ENCODE data around the gene TMEM135.

DNA sequence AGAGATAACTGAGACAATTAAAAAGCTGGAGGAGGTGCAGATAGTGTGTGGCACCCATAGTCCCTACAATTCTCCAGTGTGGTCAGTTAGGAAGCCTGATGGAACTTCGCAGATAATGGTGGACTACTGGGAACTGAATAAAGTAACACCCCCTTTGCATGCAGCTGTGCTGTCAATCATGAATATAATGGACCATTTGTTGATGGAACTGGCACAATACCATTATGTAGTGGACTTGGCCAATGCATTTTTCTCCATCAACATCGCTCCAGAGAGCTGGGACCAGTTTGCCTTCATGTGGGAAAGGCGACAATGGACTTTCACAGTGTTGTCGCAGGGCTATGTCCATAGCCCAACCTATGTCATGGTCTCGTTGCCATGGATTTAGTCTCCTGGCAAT lies 324.2 kb downstream of the TMEM135 start:
- TF ChIP-seq POLR2A (IDR thresholded peaks at IDR 0.05) = no peak
- TF ChIP-seq, protein P1, sequence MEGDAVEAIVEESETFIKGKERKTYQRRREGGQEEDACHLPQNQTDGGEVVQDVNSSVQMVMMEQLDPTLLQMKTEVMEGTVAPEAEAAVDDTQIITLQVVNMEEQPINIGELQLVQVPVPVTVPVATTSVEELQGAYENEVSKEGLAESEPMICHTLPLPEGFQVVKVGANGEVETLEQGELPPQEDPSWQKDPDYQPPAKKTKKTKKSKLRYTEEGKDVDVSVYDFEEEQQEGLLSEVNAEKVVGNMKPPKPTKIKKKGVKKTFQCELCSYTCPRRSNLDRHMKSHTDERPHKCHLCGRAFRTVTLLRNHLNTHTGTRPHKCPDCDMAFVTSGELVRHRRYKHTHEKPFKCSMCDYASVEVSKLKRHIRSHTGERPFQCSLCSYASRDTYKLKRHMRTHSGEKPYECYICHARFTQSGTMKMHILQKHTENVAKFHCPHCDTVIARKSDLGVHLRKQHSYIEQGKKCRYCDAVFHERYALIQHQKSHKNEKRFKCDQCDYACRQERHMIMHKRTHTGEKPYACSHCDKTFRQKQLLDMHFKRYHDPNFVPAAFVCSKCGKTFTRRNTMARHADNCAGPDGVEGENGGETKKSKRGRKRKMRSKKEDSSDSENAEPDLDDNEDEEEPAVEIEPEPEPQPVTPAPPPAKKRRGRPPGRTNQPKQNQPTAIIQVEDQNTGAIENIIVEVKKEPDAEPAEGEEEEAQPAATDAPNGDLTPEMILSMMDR (IDR thresholded peaks at IDR 0.05) = no peak
- no peak for TF ChIP-seq POLR2AphosphoS5 (IDR thresholded peaks at IDR 0.05)

Measured in breast epithelium (tissue), 3 donors.